GM18502 (cell line): ENCODE results near the gene AHDC1.

Source experiments
- ATAC-seq: cut with Tn5 transposase; IDR thresholded peaks from one replicate; pipeline ENCODE4 v1.9.1; 2021; ENCODE audit warnings: mild to moderate bottlenecking; ENCODE audit not compliant: unreplicated experiment, poor library complexity

Gene AHDC1

GRCh38 chr1:27599605-27600497, 4.1 kb downstream of the AHDC1 start:
- no peak for ATAC-seq

DNA sequence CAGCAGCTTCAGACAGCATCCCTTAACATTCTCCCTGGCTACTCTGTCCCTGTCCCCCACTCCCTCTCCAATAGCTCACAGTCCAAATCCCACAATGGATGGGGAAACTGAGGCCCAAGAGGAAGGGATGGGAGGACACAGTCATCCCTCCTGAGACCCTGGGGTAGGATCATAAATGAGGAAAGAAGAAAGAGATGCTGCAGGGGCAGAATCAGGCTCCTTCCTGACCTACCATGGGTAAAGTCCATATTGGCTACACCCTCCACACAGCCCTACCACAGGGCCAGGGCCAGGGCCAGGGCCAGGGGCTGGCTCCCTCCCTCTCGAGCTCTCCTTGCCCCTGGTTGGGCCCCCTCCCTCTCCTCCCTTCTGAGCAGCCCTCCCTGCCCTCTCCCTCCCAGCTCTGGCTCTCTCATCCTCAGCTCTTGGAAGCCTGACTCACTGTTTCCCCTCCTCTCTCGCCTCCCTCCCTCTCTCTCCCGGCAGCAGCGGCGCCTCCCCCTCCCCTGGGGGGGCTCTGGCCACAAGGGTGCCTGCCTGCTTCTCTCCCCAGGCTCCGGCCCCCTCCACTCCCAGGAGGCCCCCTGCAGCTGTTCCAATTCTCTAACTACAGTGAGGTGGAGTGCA, 4.9 kb downstream of the AHDC1 start:
- no peak for ATAC-seq

GRCh38 chr1:27598295-27598687, 5.7 kb downstream of the AHDC1 start:
- no peak for ATAC-seq

- ATAC-seq, result no peak
Measured at GRCh38 chr1:27597516-27598294, 6.2 kb downstream of the AHDC1 start.

DNA sequence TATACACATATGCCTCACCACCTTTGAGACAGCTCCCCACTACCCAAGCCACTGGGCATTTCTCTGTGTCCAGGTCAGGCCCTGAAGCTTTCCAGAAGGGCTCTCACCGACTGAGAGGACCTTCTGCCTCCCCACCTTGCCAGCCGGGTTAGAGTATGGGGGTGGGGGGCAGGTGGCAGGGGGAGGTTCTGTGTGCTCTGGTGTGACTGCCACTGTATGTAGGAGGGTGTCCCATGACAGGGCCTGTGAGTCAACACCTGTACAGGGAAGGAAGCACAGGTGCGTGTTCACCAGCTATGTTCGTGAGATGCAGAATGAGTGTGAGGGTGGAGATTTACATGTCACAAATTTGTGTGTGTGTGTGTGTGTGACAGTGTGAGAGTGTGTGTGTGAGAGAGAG, 7.0 kb downstream of the AHDC1 start:
- ATAC-seq, result no peak

DNA sequence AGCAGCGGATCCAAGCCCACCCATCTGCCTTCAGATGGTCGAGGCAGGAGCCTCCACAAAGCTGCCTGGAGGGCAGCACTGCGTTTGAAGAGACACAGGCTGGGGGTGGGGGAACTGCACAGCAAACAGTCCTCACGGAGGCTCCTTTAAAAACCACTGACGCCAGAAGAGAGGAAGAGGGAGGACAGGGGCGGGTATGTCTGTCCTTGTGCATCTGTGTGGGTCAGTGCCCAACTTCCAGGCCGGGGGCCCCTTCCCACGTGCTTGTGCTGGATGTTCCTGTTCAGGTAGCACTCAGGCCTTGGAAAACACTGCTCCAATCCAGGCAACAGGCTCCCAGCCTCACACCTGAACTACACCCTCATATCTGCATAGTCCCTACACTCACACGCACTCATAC, 7.7 kb downstream of the AHDC1 start:
- no peak for ATAC-seq

DNA sequence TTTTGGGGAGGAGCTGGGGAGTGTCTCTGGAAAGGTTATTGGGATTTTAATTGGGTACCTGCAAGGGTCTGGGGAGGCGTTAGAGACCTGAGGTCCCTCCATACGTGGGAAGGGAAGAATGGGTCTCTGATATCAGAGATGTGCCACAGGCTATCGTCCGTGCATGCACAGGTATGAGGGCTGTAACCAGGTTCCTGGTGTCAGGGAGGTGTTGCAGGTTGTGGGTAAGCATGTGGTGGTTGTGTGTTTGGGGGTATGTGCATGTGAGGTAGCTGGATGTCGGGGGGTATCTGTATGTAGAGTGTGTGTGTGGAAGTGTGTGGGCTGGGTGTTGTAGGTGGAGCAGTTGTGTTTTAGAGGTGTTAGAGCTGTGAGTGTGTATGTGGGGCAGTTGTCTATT, 8.3 kb downstream of the AHDC1 start:
- ATAC-seq, result no peak

GRCh38 chr1:27594564-27595510, 9.1 kb downstream of the AHDC1 start:
- ATAC-seq, result no peak

- no peak for ATAC-seq
Measured at GRCh38 chr1:27593678-27594563, 10.0 kb downstream of the AHDC1 start.

DNA sequence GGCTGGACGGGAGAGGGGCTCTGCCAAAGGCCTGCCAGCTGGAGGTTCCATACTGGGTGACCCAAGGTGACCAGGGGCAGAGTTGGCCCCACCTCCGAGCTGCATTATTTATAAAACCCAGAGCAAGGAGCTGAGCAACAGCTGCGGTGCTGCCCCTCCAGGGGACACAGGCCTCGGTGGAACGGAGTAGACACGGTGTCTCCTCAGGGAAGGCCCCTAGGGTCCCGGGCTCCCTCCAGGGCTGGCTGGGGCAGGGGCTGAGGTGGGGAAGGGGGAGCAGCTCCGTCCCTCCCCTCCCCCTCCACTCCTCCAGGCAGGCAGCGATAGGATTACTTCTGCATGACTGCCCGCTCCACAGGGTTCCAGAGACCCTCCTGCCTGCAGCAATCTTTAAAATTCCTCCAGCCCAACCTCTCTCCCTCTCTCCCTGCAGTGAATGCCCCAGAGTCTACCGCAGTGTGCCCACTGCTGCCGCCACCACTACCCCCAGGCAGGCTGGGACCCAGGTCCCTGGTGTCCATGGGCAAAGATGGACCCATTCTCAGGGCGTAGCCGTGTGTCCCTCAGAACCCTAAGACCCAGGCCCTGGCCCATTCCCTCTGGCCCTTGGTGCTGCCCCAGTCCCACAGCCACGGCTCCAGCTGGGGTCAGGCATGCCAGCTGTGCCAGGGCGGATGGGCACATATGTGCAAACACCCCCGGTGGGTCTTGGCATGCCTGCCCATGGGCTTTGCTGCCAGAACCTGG, 10.8 kb downstream of the AHDC1 start:
- no peak for ATAC-seq

DNA sequence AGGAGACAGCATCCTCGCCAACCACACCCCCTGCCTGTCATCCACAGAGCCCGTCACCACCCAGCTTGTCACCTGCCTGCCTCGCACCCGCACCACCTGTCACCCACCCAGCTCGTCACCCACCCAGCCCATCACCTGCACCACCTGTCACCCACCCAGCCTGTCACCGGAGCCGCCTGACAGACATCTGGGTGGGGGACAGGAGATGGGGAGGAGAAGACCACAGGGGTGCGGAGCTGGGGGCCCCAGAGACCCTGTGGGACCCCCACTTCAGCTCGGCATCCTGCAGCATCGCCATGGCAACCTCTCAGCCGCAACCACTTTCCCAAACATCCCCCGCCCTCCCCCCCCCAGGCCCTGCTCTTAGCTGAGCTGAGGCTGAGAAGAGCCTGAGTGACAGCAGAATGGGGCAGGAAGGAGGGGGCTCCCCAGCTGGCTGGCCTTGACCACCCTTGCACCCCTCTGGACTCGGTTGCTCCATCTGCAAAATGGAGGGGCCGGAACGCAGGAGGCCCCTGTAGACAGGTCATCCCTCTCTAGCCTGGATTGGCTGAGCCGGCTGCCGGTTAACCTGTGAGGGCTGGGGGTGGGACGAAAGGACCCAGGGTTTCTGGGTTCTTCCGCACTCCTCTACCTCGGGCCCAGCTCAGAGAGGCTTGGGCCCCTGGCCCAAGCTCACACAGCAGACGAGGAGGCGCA, 11.6 kb downstream of the AHDC1 start:
- no peak for ATAC-seq

DNA sequence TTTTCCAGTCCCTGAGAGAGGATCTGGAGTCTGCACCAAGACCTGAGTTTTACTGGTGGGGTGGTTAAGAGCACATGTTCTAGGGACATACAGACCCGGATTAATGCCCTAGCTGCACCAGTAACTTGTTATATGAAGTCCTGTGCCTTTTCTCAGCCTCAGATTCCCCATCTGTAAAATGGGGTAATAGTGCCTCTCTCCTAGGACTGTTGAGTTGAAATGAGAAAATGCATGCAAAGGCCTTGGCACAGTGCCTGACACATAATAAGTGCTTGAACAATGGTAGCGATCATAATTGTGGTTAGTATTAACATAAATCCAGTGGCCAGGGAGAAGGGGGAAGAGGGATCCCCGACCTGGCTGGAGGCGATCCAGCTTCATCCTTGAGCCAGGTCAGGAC, 12.3 kb downstream of the AHDC1 start:
- ATAC-seq, result no peak

DNA sequence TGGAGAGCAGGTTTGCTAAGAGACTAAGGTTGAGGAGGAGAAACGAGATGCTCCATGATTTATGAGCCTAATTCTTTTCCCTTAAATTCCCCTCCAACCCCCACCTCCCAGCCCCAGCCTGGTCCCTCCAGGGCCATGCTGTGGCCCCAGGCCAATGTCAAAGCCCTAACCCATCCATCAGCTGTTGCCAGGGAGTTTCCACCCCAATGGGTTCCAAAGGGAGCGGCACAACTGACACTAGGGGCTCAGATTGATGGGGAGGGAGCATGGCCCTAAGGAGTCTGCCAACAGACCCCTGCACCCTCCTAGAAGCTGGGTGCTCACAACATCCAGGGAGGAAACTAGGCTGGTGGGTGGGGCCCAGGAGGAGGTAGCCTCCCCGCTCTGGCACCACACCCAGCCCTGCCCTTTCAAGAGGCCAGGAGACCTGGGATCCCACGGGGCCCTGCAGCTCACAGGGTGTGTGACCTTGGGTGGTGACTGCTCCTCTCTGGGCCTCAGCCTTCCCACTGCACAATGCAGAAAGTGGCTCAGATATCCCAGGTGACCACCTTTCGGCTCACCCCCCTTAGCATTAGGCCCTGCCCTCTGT, 12.9 kb downstream of the AHDC1 start:
- no peak for ATAC-seq

DNA sequence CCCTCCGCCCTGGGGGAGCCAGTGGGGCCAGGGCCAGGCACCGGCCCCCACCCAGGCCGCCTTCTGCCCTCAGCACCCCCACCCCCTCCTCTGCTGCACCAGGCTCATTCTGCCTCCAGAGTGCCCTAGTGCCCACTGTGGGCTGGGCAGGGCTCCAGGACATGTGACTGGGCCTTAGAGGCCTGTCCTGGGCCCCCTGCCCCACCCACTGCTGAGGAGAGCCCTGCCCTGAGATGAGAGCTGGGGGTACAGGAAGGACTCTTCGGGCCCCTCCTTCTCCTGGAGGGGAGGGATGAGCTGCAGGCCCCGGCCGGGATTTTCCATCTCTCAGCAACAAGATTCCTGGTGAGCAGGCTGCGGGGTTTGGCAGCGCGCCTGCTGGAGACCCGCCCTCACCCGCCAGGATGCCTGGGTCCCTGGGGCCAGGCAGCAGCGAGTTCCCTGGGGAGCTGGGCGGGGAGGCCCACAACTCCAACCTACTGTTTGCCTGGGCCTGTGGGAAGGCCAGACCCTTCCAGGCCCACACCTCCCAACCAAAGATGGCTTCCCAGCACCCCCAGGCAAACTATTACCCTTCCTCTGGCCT, 14.0 kb downstream of the AHDC1 start:
- ATAC-seq, result no peak

GRCh38 chr1:27589441-27589840, 14.5 kb downstream of the AHDC1 start:
- no peak for ATAC-seq

- no peak for ATAC-seq
Measured at GRCh38 chr1:27588256-27589232, 15.4 kb downstream of the AHDC1 start.
